BE2C (cell line): ENCODE results near the gene SETD7.

Experiments used
- DNase-seq: peaks from one replicate; pipeline ENCODE4 v3.0.0-alpha.2; 2020
- H3K27me3 ChIP-seq: fragments of 250-450 bp; sonication (Bioruptor Pico); 2 replicates; pipeline ENCODE4 v1.5.1; 2020; ENCODE audit warnings: mild to moderate bottlenecking
- H3K36me3 ChIP-seq: fragments of 250-450 bp; sonication (Bioruptor Pico); 2 replicates; pipeline ENCODE4 v1.5.1; 2020; ENCODE audit warnings: mild to moderate bottlenecking
- H3K4me1 ChIP-seq: fragments of 250-450 bp; sonication (Bioruptor Pico); 2 replicates; pipeline ENCODE4 v1.5.1; 2020
- H3K4me3 ChIP-seq: 2 replicates; pipeline ENCODE4 v1.5.1; 2011; ENCODE audit warnings: low read depth, low read length
- H3K9me3 ChIP-seq: fragments of 250-450 bp; sonication (Bioruptor Pico); 2 replicates; pipeline ENCODE4 v1.5.1; 2020
- CTCF ChIP-seq: IDR thresholded peaks from 2 replicates; pipeline ENCODE4 v1.5.1; 2012; ENCODE audit warnings: mild to moderate bottlenecking, low read depth, low read length

Gene SETD7

GRCh38 chr4:139599594-139600374 lies 43.8 kb upstream of the SETD7 start:
- Histone ChIP-seq H3K9me3 (no peaks in the 10 kb centered on the region), H3K4me1 (peaks cover 7% of the 10 kb centered on the region), H3K4me3 (no peak overlapping the region), H3K27me3 (no peaks in the 10 kb centered on the region), H3K36me3 (no peaks in the 10 kb centered on the region)
- no peak for TF ChIP-seq CTCF
- DNase-seq, result no peak

GRCh38 chr4:139599076-139599475 lies 43.1 kb upstream of the SETD7 start:
- no peaks in the 10 kb centered on the region for H3K36me3 ChIP-seq
- H3K27me3 ChIP-seq, result no peaks in the 10 kb centered on the region
- DNase-seq, result no peak
- peaks cover 7% of the 10 kb centered on the region for H3K4me1 ChIP-seq
- no peak overlapping the region for H3K4me3 ChIP-seq
- no peaks in the 10 kb centered on the region for H3K9me3 ChIP-seq
- TF ChIP-seq CTCF, result no peak

GRCh38 chr4:139596684-139597279 lies 40.8 kb upstream of the SETD7 start:
- no peak for DNase-seq
- H3K9me3 ChIP-seq, result no peaks in the 10 kb centered on the region
- H3K4me3 ChIP-seq, result no peak overlapping the region
- TF ChIP-seq CTCF, result no peak
- H3K4me1 ChIP-seq, result peaks cover 12% of the 10 kb centered on the region
- H3K27me3 ChIP-seq, result no peaks in the 10 kb centered on the region
- H3K36me3 ChIP-seq, result no peaks in the 10 kb centered on the region

- DNase-seq, result no peak
- H3K4me1 ChIP-seq, result peaks cover 12% of the 10 kb centered on the region
- no peaks in the 10 kb centered on the region for H3K9me3 ChIP-seq
- H3K36me3 ChIP-seq, result no peaks in the 10 kb centered on the region
- TF ChIP-seq CTCF, result no peak
- no peaks in the 10 kb centered on the region for H3K27me3 ChIP-seq
- no peak overlapping the region for H3K4me3 ChIP-seq
These were observed 40.1 kb upstream of the SETD7 start for GRCh38 chr4:139596034-139596683.

- DNase-seq, result no peak
- Histone ChIP-seq H3K27me3 (no peaks in the 10 kb centered on the region), H3K9me3 (no peaks in the 10 kb centered on the region), H3K4me3 (no peak overlapping the region), H3K4me1 (peaks cover 12% of the 10 kb centered on the region), H3K36me3 (no peaks in the 10 kb centered on the region)
- no peak for TF ChIP-seq CTCF
These were observed 38.7 kb upstream of the SETD7 start for GRCh38 chr4:139594591-139595185.
